GM20000 (cell line): ENCODE results near the gene MFSD2B.

Experiments used
- DNase-seq: peaks from one replicate; pipeline ENCODE4 v3.0.0; 2012; ENCODE audit warnings: low spot score
- TF ChIP-seq, protein P1 (sequence below): IDR thresholded peaks from 2 replicates; pipeline ENCODE4 v1.5.1; 2012; ENCODE audit warnings: mild to moderate bottlenecking, control low read depth; ENCODE audit errors: extremely low read depth, missing control alignments

Gene MFSD2B

DNA sequence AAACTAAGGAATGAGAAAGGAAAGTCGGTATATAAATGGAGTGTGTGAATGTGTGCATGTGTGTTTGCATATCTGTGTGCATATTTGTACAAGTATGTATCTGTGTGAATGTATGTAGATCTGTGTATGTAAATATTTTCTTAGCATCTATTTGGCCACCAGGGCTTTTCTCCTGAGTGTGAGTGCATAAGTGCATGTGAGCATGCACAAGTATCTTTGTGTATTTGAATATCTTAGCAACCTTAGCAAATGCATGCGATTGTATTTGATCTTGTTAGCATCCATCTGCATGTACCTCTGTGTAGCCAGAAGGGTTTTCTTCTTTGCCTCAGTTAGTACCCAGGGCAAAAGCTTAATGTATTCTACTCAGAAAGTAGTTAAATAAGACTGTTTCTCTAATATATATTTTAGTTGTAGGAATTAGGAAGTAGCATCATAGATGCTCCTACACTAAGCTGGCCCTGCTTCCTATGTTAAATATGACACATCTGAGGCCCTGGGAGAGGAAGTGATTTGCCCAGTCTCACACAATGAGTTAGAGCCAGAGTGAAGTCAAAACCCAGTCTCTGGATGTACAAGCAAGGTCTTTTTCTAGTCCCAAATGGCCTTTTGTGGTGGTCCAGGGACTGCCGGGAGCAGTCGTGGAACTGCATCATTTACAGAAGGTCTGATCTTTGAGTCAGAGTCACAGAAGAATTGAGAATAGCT, 48.8 kb downstream of the MFSD2B start:
- TF ChIP-seq, protein P1, sequence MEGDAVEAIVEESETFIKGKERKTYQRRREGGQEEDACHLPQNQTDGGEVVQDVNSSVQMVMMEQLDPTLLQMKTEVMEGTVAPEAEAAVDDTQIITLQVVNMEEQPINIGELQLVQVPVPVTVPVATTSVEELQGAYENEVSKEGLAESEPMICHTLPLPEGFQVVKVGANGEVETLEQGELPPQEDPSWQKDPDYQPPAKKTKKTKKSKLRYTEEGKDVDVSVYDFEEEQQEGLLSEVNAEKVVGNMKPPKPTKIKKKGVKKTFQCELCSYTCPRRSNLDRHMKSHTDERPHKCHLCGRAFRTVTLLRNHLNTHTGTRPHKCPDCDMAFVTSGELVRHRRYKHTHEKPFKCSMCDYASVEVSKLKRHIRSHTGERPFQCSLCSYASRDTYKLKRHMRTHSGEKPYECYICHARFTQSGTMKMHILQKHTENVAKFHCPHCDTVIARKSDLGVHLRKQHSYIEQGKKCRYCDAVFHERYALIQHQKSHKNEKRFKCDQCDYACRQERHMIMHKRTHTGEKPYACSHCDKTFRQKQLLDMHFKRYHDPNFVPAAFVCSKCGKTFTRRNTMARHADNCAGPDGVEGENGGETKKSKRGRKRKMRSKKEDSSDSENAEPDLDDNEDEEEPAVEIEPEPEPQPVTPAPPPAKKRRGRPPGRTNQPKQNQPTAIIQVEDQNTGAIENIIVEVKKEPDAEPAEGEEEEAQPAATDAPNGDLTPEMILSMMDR: no peak
- DNase-seq: no peak

DNA sequence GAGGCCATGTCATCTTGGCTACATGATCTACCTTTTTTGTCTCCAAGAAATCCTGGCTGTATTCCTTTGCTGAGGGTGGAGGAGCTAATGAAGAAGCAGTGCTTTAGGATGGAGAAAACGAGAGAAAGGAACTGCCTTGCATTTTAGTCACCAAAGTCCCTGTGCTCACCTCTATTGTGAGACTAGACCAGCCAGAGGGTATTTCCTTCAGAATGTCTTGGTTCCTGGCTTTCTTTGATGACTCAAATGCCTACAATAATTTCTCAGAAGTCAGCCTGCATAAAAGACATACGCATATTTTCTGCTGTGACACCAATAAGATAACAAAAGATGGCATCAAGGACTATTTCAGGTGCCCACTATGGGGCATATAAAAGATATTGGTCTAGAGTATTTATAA, 55.5 kb downstream of the MFSD2B start:
- TF ChIP-seq, protein P1: no peak
- no peak for DNase-seq

DNA sequence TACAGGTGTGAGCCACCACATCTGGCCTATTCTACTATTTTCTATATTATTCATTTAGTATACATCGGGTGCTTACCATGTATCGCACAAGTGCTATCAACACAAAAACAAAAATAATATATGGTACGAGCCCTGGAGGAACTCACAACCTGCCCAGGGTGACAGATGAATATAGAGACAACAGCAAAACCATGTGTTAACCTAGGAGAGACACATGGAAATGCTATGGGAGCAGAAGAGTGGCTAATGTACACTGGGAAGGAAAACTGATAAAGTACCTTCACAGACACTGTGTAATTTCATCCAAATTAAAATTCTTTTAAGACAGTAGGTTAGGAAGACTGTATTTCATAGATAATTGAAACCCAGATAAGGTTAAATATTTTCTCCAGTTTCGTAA, 62.4 kb downstream of the MFSD2B start:
- TF ChIP-seq, protein P1: no peak
- no peak for DNase-seq

DNA sequence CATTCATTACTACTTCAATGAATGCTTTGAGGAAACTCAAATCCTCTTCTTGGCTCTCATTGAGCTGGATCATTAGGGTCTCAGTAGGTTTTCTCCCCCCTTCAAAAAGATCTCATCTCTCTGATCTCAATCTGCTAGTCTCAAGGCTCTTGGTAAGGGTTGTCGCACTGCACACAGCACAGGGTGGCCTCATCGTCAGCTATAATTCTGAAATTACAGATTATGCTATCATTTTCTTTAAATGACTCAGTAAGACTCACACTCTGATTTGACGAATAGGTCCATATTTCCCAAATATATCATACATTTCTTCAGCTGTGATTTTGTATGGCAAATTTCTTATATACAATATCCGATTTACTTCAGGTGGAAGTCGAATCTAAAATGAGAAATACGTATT, 63.9 kb downstream of the MFSD2B start:
- DNase-seq: no peak
- TF ChIP-seq, protein P1: no peak

DNA sequence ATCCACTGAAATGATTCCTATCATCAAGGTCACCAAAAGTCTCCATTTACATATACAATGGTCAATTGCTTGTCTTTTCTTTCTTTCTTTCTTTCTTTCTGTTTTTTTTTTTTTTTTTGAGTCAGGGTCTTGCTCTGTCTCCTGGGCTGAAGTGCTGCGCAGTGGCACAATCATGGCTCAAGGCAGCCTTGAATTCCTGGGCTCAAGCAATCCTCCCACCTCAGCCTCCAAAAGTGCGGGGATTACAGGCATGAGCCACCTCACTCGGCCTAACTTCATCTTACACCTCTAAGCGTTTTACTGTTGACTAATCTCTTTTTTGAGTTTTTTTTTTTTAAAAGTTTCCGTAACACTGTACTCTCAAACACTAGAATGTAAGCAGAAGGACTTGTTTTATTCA, 65.4 kb downstream of the MFSD2B start:
- TF ChIP-seq, protein P1: no peak
- no peak for DNase-seq
